Retinal pigment epithelial cell (primary cell): ENCODE results near the gene SIK3.
A peak's percentile ranks its signal among the peaks of the same experiment; 100 is the strongest.

ENCODE experiments used
- DNase-seq: peaks from one replicate; pipeline ENCODE4 v3.0.0-alpha.2; 2010; ENCODE audit warnings: low read depth
- H3K4me3 ChIP-seq: 2 replicates; pipeline ENCODE4 v1.5.1; 2011; ENCODE audit warnings: mild to moderate bottlenecking, low read length, control low read depth, moderate library complexity
- CTCF ChIP-seq: conservative IDR thresholded peaks from 2 replicates; pipeline ENCODE4 v1.5.1; 2011; ENCODE audit warnings: low read depth, low read length, control low read depth, inconsistent platforms

Gene SIK3

GRCh38 chr11:116906479-116906878 is 191.7 kb downstream of the SIK3 start:
- TF ChIP-seq CTCF: no peak
- no peak overlapping the region for H3K4me3 ChIP-seq
- no peak for DNase-seq

- no peak overlapping the region for H3K4me3 ChIP-seq
- TF ChIP-seq CTCF: no peak
- no peak for DNase-seq
Observed at GRCh38 chr11:116903090-116903489, 195.1 kb downstream of the SIK3 start.

GRCh38 chr11:116901964-116902688 is 196.1 kb downstream of the SIK3 start:
- no peak for DNase-seq
- H3K4me3 ChIP-seq: no peak overlapping the region
- TF ChIP-seq CTCF: no peak

GRCh38 chr11:116901211-116901610 is 197.0 kb downstream of the SIK3 start:
- DNase-seq: no peak
- TF ChIP-seq CTCF: no peak

GRCh38 chr11:116896211-116896610 is 202.0 kb downstream of the SIK3 start:
- no peak overlapping the region for H3K4me3 ChIP-seq
- DNase-seq: no peak
- no peak for TF ChIP-seq CTCF

More at GRCh38 chr11:116901211-116901610, 197.0 kb downstream of the SIK3 start:
- no peak overlapping the region for H3K4me3 ChIP-seq

GRCh38 chr11:116895048-116895757 is 203.0 kb downstream of the SIK3 start:
- peak; percentile 57 for TF ChIP-seq CTCF
- H3K4me3 ChIP-seq: no peak overlapping the region
- DNase-seq: no peak

- H3K4me3 ChIP-seq: no peak overlapping the region
- no peak for TF ChIP-seq CTCF
- DNase-seq: no peak
Observed at GRCh38 chr11:116893906-116894305, 204.3 kb downstream of the SIK3 start.
